Smooth muscle cell (in vitro differentiated cells): Measurements from ENCODE around the gene FCN1. TPM values are rescaled to one million over a fixed set of nuclear protein-coding genes. Genes with fewer than 3 reads are reported as not detected.

Experiments used
- DNase-seq: peaks from one replicate; lab custom pipeline; 2025; ENCODE audit not compliant: unreplicated experiment; lab: John Stamatoyannopoulos, UW
- H2AFZ ChIP-seq: fragments of 200-600 bp; sonication (generic); 2 replicates; pipeline ENCODE4 v1.6.0; 2016; ENCODE audit warnings: antibody characterized with exemption, low read depth, mild to moderate bottlenecking
- H3F3A ChIP-seq: fragments of 200-600 bp; sonication (generic); 2 replicates; pipeline ENCODE4 v1.6.0; 2017; ENCODE audit warnings: antibody characterized with exemption, low read depth
- H3K27ac ChIP-seq: fragments of 200-600 bp; sonication (generic); 2 replicates; pipeline ENCODE4 v1.5.1; 2016; ENCODE audit warnings: low read depth, mild to moderate bottlenecking
- H3K27me3 ChIP-seq: fragments of 200-600 bp; sonication (generic); 2 replicates; pipeline ENCODE4 v1.6.1; 2016; ENCODE audit warnings: low read depth, mild to moderate bottlenecking
- H3K36me3 ChIP-seq: fragments of 200-600 bp; sonication (generic); 2 replicates; pipeline ENCODE4 v1.5.1; 2016; ENCODE audit warnings: low read depth
- H3K4me1 ChIP-seq: fragments of 200-600 bp; sonication (generic); 2 replicates; pipeline ENCODE4 v1.5.1; 2016; ENCODE audit warnings: low read depth
- H3K4me2 ChIP-seq: fragments of 200-600 bp; sonication (generic); 2 replicates; pipeline ENCODE4 v1.6.0; 2016; ENCODE audit warnings: mild to moderate bottlenecking
- H3K4me3 ChIP-seq: fragments of 200-600 bp; sonication (generic); 2 replicates; pipeline ENCODE4 v1.5.1; 2016; ENCODE audit warnings: mild to moderate bottlenecking
- H3K79me2 ChIP-seq: fragments of 200-600 bp; sonication (generic); 2 replicates; pipeline ENCODE4 v1.6.0; 2016; ENCODE audit warnings: low read depth, mild to moderate bottlenecking
- H3K9ac ChIP-seq: fragments of 200-600 bp; sonication (generic); 2 replicates; pipeline ENCODE4 v1.6.0; 2016; ENCODE audit warnings: low read depth
- H3K9me3 ChIP-seq: fragments of 200-600 bp; sonication (generic); replicated peaks from 2 replicates; pipeline ENCODE4 v1.5.1; 2016; ENCODE audit warnings: low read depth
- H4K20me1 ChIP-seq: fragments of 200-600 bp; sonication (generic); 2 replicates; pipeline ENCODE4 v1.6.0; 2016; ENCODE audit warnings: low read depth
- WGBS: methylation state at CpG from one replicate; pipeline ENCODE4 v1.1.7; 2016; ENCODE audit warnings: low lambda C conversion rate; 5-methylcytosine and 5-hydroxymethylcytosine counted together
- polyA plus RNA-seq: library from polyadenylated mRNA; unstranded; fragments of >200 nt; fragmentation: Nextera tagmentation; extraction: Ambion mirVana; gene quantifications from 2 replicates; pipeline ENCODE4 v1.2.1, GENCODE V29; 2016
- total RNA-seq: library from RNA; depleted of rRNA; stranded (reverse); fragments of >200 nt; gene quantifications from 2 replicates; pipeline ENCODE4 v1.2.3, GENCODE V29; 2014
- TF ChIP-seq, protein P1 (sequence below): fragments of 200-600 bp; sonication (generic); IDR thresholded peaks from 2 replicates; pipeline ENCODE4 v1.5.1; 2017; ENCODE audit warnings: borderline replicate concordance, mild to moderate bottlenecking, antibody characterized with exemption; ENCODE audit not compliant: insufficient read depth, poor library complexity, severe bottlenecking

FCN1 gene
- total and polyA plus RNA-seq, 2 experiments from 2014 or later: 0.13 TPM; not detected in 1

GRCh38 chr9:134940236-134941208 lies 22.8 kb upstream of the FCN1 start:
- Histone ChIP-seq H3K4me1 (peaks cover 19% of the 10 kb centered on the region), H3K9me3 (no peaks in the 10 kb centered on the region), H3K36me3 (no peaks in the 10 kb centered on the region), H4K20me1 (no peaks in the 10 kb centered on the region), H3K4me3 (no peak overlapping the region), H3K4me2 (no peak overlapping the region), H3K27ac (no peak overlapping the region), H3K27me3 (peaks cover 4% of the 10 kb centered on the region), H3F3A (no peaks in the 10 kb centered on the region), H3K9ac (no peak overlapping the region), H2AFZ (no peak overlapping the region), H3K79me2 (no peaks in the 10 kb centered on the region)
- 85% methylated on average over 27 of the region's 27 CpGs for WGBS
- no peak for DNase-seq
- TF ChIP-seq, protein P1, sequence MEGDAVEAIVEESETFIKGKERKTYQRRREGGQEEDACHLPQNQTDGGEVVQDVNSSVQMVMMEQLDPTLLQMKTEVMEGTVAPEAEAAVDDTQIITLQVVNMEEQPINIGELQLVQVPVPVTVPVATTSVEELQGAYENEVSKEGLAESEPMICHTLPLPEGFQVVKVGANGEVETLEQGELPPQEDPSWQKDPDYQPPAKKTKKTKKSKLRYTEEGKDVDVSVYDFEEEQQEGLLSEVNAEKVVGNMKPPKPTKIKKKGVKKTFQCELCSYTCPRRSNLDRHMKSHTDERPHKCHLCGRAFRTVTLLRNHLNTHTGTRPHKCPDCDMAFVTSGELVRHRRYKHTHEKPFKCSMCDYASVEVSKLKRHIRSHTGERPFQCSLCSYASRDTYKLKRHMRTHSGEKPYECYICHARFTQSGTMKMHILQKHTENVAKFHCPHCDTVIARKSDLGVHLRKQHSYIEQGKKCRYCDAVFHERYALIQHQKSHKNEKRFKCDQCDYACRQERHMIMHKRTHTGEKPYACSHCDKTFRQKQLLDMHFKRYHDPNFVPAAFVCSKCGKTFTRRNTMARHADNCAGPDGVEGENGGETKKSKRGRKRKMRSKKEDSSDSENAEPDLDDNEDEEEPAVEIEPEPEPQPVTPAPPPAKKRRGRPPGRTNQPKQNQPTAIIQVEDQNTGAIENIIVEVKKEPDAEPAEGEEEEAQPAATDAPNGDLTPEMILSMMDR: no peak

DNA sequence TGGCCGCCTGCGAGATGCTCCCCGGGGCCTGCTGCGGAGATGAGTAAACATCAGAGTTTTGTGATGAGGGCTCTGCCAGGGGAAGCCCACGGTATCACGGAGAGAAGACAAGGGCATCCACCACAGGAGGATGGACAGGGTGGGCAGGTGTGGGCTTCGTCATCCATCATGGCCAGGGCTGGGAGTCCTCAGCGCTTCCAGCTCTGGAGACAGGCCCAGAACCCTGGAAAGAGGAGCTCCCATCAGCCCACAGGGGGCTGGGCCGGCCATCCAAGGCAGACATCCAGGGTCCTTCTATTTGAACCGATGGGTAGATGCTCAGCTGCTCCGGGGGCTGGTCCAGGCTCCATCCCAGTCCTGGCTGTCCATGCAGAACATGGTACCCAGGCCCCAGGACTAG lies 22.1 kb upstream of the FCN1 start:
- Histone ChIP-seq H3K9me3 (no peaks in the 10 kb centered on the region), H3K4me3 (no peak overlapping the region), H2AFZ (no peak overlapping the region), H3K36me3 (no peaks in the 10 kb centered on the region), H4K20me1 (no peaks in the 10 kb centered on the region), H3F3A (no peaks in the 10 kb centered on the region), H3K27me3 (peaks cover 4% of the 10 kb centered on the region), H3K27ac (no peak overlapping the region), H3K4me2 (no peak overlapping the region), H3K9ac (no peak overlapping the region), H3K4me1 (peaks cover 24% of the 10 kb centered on the region), H3K79me2 (no peaks in the 10 kb centered on the region)
- TF ChIP-seq, protein P1: no peak
- WGBS: 95% methylated on average over 11 of the region's 11 CpGs
- DNase-seq: no peak

GRCh38 chr9:134939080-134939733 lies 21.5 kb upstream of the FCN1 start:
- Histone ChIP-seq H3K4me1 (peaks cover 25% of the 10 kb centered on the region), H2AFZ (no peak overlapping the region), H4K20me1 (no peaks in the 10 kb centered on the region), H3K36me3 (no peaks in the 10 kb centered on the region), H3K9ac (no peak overlapping the region), H3K27me3 (peaks cover 4% of the 10 kb centered on the region), H3K9me3 (no peaks in the 10 kb centered on the region), H3K4me2 (no peak overlapping the region), H3K4me3 (no peak overlapping the region), H3F3A (no peaks in the 10 kb centered on the region), H3K27ac (no peak overlapping the region), H3K79me2 (no peaks in the 10 kb centered on the region)
- TF ChIP-seq, protein P1: no peak
- no peak for DNase-seq
- 87% methylated on average over 14 of the region's 16 CpGs for WGBS
